Stimulated activated CD4-positive, alpha-beta T cell treated with anti-CD3 and anti-CD28 coated beads, Interleukin-2, amount 100 ng/mL, for 4 hours (primary cell): Measurements from ENCODE around the gene CDC42BPA.
"Not testable (repeated sequence)": the region's sequence is repeated elsewhere in the genome, so short reads cannot be mapped to it uniquely, and the experiment has no call there.

Experiments used
- DNase-seq: peaks from one replicate; pipeline ENCODE4 v3.0.0-alpha.2; 2020; ENCODE audit warnings: low read depth

Gene CDC42BPA

GRCh38 chr1:227318016-227318852, at the start of gene CDC42BPA:
TSS of gene CDC42BPA (minus strand) at chr1:227318492. CDS start at chr1:227317182, 1,310 bp downstream.
- DNase-seq, result no peak

GRCh38 chr1:227368009-227368408, 49.7 kb upstream of the CDC42BPA start:
- no peak for DNase-seq

GRCh38 chr1:227365473-227366431, 47.5 kb upstream of the CDC42BPA start:
- DNase-seq, result no peak

GRCh38 chr1:227364657-227365056, 46.4 kb upstream of the CDC42BPA start:
- no peak for DNase-seq

- no peak for DNase-seq
Measured at GRCh38 chr1:227363825-227364224, 45.5 kb upstream of the CDC42BPA start.

- no peak for DNase-seq
Measured at GRCh38 chr1:227362039-227362438, 43.7 kb upstream of the CDC42BPA start.

- DNase-seq, result no peak
Measured at GRCh38 chr1:227357927-227358302, 39.6 kb upstream of the CDC42BPA start.

GRCh38 chr1:227357171-227357926, 39.1 kb upstream of the CDC42BPA start:
- no peak for DNase-seq

GRCh38 chr1:227356620-227357146, 38.4 kb upstream of the CDC42BPA start:
- DNase-seq, result no peak

GRCh38 chr1:227355542-227356245, 37.4 kb upstream of the CDC42BPA start:
- DNase-seq, result no peak

GRCh38 chr1:227353186-227353585, 34.9 kb upstream of the CDC42BPA start:
- no peak for DNase-seq

GRCh38 chr1:227352164-227352563, 33.9 kb upstream of the CDC42BPA start:
- DNase-seq, result not testable (repeated sequence)

- DNase-seq, result no peak
Measured at GRCh38 chr1:227351443-227351842, 33.2 kb upstream of the CDC42BPA start.

- DNase-seq, result no peak
Measured at GRCh38 chr1:227349967-227350366, 31.7 kb upstream of the CDC42BPA start.

- DNase-seq, result no peak
Measured at GRCh38 chr1:227343727-227344551, 25.6 kb upstream of the CDC42BPA start.

GRCh38 chr1:227343206-227343605, 24.9 kb upstream of the CDC42BPA start:
- no peak for DNase-seq

GRCh38 chr1:227342075-227342829, 24.0 kb upstream of the CDC42BPA start:
- DNase-seq, result no peak

- DNase-seq, result not testable (repeated sequence)
Measured at GRCh38 chr1:227336136-227336535, 17.8 kb upstream of the CDC42BPA start.

- no peak for DNase-seq
Measured at GRCh38 chr1:227335242-227336020, 17.1 kb upstream of the CDC42BPA start.
